Measurements from ENCODE around the gene ARHGEF37. TPM values are rescaled to one million over a fixed set of nuclear protein-coding genes. Genes with fewer than 3 reads are reported as not detected.

Gene ARHGEF37
- total and polyA plus RNA-seq, 4 donors, result 0.71 to 6.1 (median 2.7) TPM

DNA sequence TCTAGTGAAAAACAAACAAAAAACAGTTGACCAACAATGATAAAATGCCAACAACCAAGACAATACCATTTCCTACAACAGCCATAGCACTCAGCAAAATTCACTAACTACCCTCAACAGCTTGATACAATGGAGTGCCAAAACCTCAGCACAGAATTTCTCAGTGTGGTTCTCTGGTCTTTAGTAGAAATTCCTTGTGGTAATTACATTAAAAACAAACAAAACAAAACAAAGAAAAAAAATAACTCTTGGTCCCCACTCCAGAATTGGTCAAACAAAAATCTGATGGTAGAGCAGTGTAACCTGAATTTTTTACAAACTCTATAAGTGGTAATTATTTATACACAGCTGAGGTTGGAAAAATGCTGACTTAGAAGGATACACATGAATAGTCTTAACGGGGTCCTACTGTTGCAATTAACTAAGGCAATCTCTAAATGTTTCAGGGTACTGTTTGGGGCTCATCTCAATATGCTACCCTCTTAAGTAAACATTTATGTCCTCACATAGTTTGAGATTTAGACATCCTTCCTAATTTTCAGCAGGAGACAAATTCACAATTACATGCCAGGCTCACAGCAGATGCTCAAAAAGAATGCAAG, 43.8 kb upstream of the ARHGEF37 start:
- Histone ChIP-seq H3K27me3 (ENCODE audit: control insufficient read depth in 4 of 4, insufficient read depth in 4 of 4, low read length in 3 of 4) (no peaks in the 10 kb centered on the region), H3K9ac (ENCODE audit: low read depth in 1 of 2, low read length in 2 of 2) (no peak overlapping the region), H3K9me3 (ENCODE audit: control insufficient read depth in 4 of 4, low read length in 3 of 4) (no peaks in the 10 kb centered on the region), H3K4me1 (ENCODE audit: control insufficient read depth in 4 of 4, insufficient read depth in 4 of 4, low read length in 3 of 4) (peaks cover 0 to 15% (median 3%) of the 10 kb centered on the region in 4 donors), H3K4me3 (ENCODE audit: low read depth in 1 of 3, low read length in 3 of 3) (no peak overlapping the region), H3K36me3 (ENCODE audit: control insufficient read depth in 4 of 4, insufficient read depth in 3 of 4, low read depth in 1 of 4, low read length in 3 of 4) (peaks cover 2 to 10% (median 3%) of the 10 kb centered on the region in 4 donors), H3K27ac (ENCODE audit: low read depth in 1 of 2, low read length in 2 of 2) (no peak overlapping the region)
- no peak for TF ChIP-seq MAX (IDR thresholded peaks at IDR 0.05)
- TF ChIP-seq FOXA2 (IDR thresholded peaks at IDR 0.05), result no peak
- TF ChIP-seq FOXA1 (IDR thresholded peaks at IDR 0.05), result no peak
- TF ChIP-seq EGR1 (IDR thresholded peaks at IDR 0.05; ENCODE audit: low read depth in 2 of 2), result no peak
- no peak for TF ChIP-seq YY1 (IDR thresholded peaks at IDR 0.05)
- TF ChIP-seq, protein P1, sequence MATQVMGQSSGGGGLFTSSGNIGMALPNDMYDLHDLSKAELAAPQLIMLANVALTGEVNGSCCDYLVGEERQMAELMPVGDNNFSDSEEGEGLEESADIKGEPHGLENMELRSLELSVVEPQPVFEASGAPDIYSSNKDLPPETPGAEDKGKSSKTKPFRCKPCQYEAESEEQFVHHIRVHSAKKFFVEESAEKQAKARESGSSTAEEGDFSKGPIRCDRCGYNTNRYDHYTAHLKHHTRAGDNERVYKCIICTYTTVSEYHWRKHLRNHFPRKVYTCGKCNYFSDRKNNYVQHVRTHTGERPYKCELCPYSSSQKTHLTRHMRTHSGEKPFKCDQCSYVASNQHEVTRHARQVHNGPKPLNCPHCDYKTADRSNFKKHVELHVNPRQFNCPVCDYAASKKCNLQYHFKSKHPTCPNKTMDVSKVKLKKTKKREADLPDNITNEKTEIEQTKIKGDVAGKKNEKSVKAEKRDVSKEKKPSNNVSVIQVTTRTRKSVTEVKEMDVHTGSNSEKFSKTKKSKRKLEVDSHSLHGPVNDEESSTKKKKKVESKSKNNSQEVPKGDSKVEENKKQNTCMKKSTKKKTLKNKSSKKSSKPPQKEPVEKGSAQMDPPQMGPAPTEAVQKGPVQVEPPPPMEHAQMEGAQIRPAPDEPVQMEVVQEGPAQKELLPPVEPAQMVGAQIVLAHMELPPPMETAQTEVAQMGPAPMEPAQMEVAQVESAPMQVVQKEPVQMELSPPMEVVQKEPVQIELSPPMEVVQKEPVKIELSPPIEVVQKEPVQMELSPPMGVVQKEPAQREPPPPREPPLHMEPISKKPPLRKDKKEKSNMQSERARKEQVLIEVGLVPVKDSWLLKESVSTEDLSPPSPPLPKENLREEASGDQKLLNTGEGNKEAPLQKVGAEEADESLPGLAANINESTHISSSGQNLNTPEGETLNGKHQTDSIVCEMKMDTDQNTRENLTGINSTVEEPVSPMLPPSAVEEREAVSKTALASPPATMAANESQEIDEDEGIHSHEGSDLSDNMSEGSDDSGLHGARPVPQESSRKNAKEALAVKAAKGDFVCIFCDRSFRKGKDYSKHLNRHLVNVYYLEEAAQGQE (IDR thresholded peaks at IDR 0.05), result no peak
- TF ChIP-seq RAD21 (IDR thresholded peaks at IDR 0.05), result no peak
- TF ChIP-seq HNF4G (IDR thresholded peaks at IDR 0.05), result no peak
- no peak for TF ChIP-seq JUND (IDR thresholded peaks at IDR 0.05)
- no peak for TF ChIP-seq TAF1 (conservative IDR thresholded peaks at IDR 0.05)
- TF ChIP-seq, protein P2, sequence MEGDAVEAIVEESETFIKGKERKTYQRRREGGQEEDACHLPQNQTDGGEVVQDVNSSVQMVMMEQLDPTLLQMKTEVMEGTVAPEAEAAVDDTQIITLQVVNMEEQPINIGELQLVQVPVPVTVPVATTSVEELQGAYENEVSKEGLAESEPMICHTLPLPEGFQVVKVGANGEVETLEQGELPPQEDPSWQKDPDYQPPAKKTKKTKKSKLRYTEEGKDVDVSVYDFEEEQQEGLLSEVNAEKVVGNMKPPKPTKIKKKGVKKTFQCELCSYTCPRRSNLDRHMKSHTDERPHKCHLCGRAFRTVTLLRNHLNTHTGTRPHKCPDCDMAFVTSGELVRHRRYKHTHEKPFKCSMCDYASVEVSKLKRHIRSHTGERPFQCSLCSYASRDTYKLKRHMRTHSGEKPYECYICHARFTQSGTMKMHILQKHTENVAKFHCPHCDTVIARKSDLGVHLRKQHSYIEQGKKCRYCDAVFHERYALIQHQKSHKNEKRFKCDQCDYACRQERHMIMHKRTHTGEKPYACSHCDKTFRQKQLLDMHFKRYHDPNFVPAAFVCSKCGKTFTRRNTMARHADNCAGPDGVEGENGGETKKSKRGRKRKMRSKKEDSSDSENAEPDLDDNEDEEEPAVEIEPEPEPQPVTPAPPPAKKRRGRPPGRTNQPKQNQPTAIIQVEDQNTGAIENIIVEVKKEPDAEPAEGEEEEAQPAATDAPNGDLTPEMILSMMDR (IDR thresholded peaks at IDR 0.05; ENCODE audit: low read depth, low read length, missing input control), result no peak
- no peak for TF ChIP-seq ZBTB33 (IDR thresholded peaks at IDR 0.05)
- TF ChIP-seq ATF3 (IDR thresholded peaks at IDR 0.05), result no peak
- TF ChIP-seq NR2F2 (IDR thresholded peaks at IDR 0.05), result no peak
- no peak for DNase-seq (ENCODE audit: low spot score)
- 67% methylated on average over 1 of the region's 1 CpG for WGBS

DNA sequence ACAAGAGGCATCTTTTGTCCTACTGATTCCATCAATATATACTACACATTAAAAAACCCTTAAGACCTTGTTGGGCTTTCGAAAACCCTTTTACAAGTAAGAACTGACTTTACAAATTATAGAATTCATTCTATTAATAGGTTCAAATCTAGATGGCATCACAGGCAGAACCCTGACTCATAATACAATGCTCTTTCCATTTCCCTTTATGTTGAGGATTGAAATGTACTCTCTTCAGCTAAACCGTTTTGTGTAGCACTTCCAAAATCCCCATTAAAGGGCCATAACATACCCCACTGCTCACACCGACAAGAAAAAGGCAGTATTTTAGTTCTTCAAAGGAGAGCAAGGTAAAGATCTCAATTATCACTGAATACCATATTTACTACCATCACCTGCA, 41.2 kb upstream of the ARHGEF37 start:
- WGBS, result 83% methylated on average over 3 of the region's 3 CpGs
- Histone ChIP-seq H3K36me3 (ENCODE audit: control insufficient read depth in 4 of 4, insufficient read depth in 3 of 4, low read depth in 1 of 4, low read length in 3 of 4) (peaks cover 3 to 12% (median 7%) of the 10 kb centered on the region in 4 donors), H3K4me3 (ENCODE audit: low read depth in 1 of 3, low read length in 3 of 3) (no peak overlapping the region), H3K9me3 (ENCODE audit: control insufficient read depth in 4 of 4, low read length in 3 of 4) (no peaks in the 10 kb centered on the region), H3K27me3 (ENCODE audit: control insufficient read depth in 4 of 4, insufficient read depth in 4 of 4, low read length in 3 of 4) (no peaks in the 10 kb centered on the region), H3K4me1 (ENCODE audit: control insufficient read depth in 4 of 4, insufficient read depth in 4 of 4, low read length in 3 of 4) (peaks cover 8 to 24% (median 11%) of the 10 kb centered on the region in 4 donors), H3K27ac (ENCODE audit: low read depth in 1 of 2, low read length in 2 of 2) (no peak overlapping the region), H3K9ac (ENCODE audit: low read depth in 1 of 2, low read length in 2 of 2) (no peak overlapping the region)
- TF ChIP-seq FOXA2 (IDR thresholded peaks at IDR 0.05) (no peak), HNF4A (conservative IDR thresholded peaks at IDR 0.05) (no peak), SP1 (IDR thresholded peaks at IDR 0.05) (no peak), MAX (IDR thresholded peaks at IDR 0.05) (no peak), TAF1 (conservative IDR thresholded peaks at IDR 0.05) (no peak), ATF3 (IDR thresholded peaks at IDR 0.05) (no peak), HNF4G (IDR thresholded peaks at IDR 0.05) (no peak), RXRA (IDR thresholded peaks at IDR 0.05) (no peak), ZBTB33 (IDR thresholded peaks at IDR 0.05) (no peak)
- TF ChIP-seq, protein P2 (IDR thresholded peaks at IDR 0.05; ENCODE audit: low read depth, low read length, missing input control), result no peak
- DNase-seq (ENCODE audit: low spot score), result no peak

All from liver (tissue), 9 donors.